Measurements from ENCODE around the gene MED12.
A peak's percentile ranks its signal among the peaks of the same experiment; 100 is the strongest.

Gene MED12

GRCh38 chrX:71107762-71108360, 10.5 kb upstream of the MED12 start:
- no peak for DNase-seq

- no peak for DNase-seq
These were observed 9.3 kb upstream of the MED12 start for GRCh38 chrX:71109051-71109450.

- peak; percentile 92 for DNase-seq
These were observed 7.1 kb upstream of the MED12 start, which contains the start of gene IL2RG for GRCh38 chrX:71111141-71111843. IL2RG (minus strand) TSS chrX:71111577; CDS start chrX:71111539, 38 bp downstream.

- DNase-seq, result peak; percentile 54
These were observed 6.4 kb upstream of the MED12 start for GRCh38 chrX:71111921-71112431.

- DNase-seq, result no peak
These were observed 1.0 kb upstream of the MED12 start for GRCh38 chrX:71117358-71117757.

- DNase-seq, result no peak
These were observed 664 bp downstream of the MED12 start for GRCh38 chrX:71118985-71119535.

- no peak for DNase-seq
These were observed 9.9 kb downstream of the MED12 start for GRCh38 chrX:71128166-71128833.

GRCh38 chrX:71128915-71129765, 10.7 kb downstream of the MED12 start:
- peak; percentile 72 for DNase-seq

- DNase-seq, result no peak
These were observed 13.1 kb downstream of the MED12 start for GRCh38 chrX:71131510-71131909.

GRCh38 chrX:71140440-71140839, 22.0 kb downstream of the MED12 start:
- DNase-seq, result no peak

GRCh38 chrX:71143508-71143907, 25.1 kb downstream of the MED12 start:
- no peak for DNase-seq

GRCh38 chrX:71144651-71145050, 26.3 kb downstream of the MED12 start, which contains the start of gene NLGN3:
NLGN3 (plus strand) TSS chrX:71144841; CDS start chrX:71147750, 2,909 bp downstream.
- DNase-seq, result no peak

- no peak for DNase-seq
These were observed 29.3 kb downstream of the MED12 start for GRCh38 chrX:71147496-71148277.

GRCh38 chrX:71148278-71148663, 29.9 kb downstream of the MED12 start:
- DNase-seq, result no peak

GRCh38 chrX:71151366-71151765, 33.0 kb downstream of the MED12 start:
- DNase-seq, result no peak

GRCh38 chrX:71154196-71154595, 35.8 kb downstream of the MED12 start:
- DNase-seq, result no peak

- DNase-seq, result no peak
These were observed 36.2 kb downstream of the MED12 start for GRCh38 chrX:71154641-71155040.

GRCh38 chrX:71158603-71159002, 40.2 kb downstream of the MED12 start:
- DNase-seq, result no peak

GRCh38 chrX:71159335-71159734, 40.9 kb downstream of the MED12 start:
- no peak for DNase-seq

- no peak for DNase-seq
These were observed 42.1 kb downstream of the MED12 start for GRCh38 chrX:71160475-71160874.

- no peak for DNase-seq
These were observed 44.6 kb downstream of the MED12 start for GRCh38 chrX:71162981-71163380.

- DNase-seq, result no peak
These were observed 45.7 kb downstream of the MED12 start for GRCh38 chrX:71164071-71164470.

Data from CD4-positive, alpha-beta T cell treated with Interleukin-4 for 4 hours (primary cell).